HG03045 (cell line): ENCODE results near the gene MYH14.

Experiments used
- ATAC-seq: cut with Tn5 transposase; IDR thresholded peaks from one replicate; pipeline ENCODE4 v1.9.1; 2021; ENCODE audit warnings: mild to moderate bottlenecking, moderate library complexity; ENCODE audit not compliant: unreplicated experiment

Gene MYH14

DNA sequence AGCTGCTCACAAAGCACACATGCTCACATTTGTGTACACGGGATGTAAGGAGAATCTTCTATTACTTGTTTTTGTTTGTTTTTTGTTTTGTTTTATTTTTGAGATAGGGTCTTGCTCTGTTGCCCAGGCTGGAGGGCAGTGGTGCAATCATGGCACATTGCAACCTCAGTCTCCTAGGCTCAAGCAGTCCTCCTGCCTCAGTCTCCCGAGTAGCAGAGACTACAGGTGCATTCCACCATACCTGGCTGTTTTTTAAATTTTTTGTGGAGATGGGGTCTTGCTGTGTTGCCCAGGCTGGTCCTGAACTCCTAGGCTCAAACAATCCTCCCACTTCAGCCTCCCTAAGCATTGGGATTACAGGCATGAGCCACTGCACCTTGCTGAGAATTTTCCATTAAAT lies 83.9 kb downstream of the MYH14 start:
- ATAC-seq: no peak

DNA sequence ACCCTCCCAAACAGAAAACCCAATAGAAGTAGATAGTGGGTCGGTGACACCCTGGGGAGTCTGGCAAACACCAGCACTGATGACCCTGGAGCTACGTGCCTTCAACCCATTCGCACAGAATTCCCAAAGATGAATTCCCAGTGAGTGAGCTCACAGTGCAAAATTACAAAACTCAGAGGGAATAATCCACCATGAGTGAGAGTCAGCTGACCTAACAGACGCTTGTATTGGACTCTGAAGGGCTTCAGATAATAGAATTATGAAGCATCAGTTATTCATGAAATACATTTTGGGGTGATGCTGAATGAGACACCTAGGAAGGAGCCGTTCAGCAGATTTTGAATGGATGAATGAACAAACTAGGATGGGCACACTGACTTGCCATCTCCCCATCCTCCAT lies 85.5 kb downstream of the MYH14 start:
- ATAC-seq: no peak

GRCh38 chr19:50290011-50290410 lies 86.6 kb downstream of the MYH14 start:
- ATAC-seq: no peak

DNA sequence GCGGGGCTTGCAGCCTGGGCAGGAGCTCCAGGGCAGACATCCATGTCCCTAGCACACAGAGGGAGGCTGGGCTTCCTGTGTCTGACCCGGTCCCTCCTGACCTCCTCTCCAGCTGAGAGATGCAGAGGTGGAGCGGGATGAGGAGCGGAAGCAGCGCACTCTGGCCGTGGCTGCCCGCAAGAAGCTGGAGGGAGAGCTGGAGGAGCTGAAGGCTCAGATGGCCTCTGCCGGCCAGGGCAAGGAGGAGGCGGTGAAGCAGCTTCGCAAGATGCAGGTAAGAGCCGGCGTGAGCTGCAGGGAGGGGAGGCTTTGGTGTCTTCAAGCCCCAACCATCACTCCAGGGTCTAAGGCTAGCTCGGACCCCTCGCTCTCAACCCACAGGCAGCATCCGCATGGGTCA lies 87.4 kb downstream of the MYH14 start:
- no peak for ATAC-seq

DNA sequence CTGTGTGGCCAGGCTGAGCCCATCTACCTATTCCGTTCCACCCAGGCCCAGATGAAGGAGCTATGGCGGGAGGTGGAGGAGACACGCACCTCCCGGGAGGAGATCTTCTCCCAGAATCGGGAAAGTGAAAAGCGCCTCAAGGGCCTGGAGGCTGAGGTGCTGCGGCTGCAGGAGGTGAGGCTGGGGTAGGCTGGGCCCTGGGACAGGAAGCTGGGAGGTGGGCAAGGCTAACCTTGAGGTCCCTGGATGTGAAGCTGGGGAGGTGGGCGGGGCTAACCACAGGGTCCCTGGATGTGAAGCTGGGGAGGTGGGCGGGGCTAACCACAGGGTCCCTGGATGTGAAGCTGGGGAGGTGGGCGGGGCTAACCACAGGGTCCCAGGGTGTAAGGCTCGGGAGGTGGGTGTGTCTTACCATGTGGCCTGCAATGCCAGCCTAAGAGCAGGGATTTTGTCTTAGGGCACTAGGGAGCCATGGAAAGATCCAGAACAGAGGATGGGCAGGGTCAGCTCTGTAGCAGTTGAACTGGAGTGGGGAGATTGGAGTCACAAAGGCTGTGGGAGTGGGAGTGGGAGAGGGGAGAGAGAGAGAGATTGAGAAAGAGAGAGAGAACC lies 88.9 kb downstream of the MYH14 start:
- ATAC-seq: no peak

DNA sequence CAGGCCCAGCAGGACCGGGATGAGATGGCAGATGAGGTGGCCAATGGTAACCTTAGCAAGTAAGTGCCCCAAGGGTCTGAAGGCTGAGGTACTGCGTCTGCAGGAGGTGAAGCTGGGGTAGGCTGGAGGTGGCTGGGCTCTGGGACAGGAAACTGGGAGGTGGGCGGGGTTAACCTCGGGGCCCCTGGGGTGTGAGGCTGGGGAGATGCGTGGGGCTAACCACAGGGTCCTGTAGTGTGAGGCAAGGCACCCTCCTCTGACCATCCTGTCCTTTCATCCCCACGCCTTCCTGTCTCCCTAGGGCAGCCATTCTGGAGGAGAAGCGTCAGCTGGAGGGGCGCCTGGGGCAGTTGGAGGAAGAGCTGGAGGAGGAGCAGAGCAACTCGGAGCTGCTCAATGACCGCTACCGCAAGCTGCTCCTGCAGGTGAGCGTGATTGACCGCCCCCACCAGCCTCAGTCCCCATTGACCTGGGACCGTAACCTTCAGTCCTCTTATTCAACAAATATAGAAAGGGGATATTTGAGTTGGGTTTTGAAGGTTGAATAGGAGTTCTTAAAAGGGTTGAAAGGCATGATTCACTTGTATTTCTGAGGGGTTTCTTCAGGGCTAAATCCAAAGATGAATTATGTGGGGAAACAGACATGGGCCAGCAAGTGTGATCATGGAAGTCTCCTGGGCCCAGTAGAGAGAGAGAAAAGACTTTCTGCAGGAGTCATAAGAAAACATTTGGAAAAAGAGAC lies 90.0 kb downstream of the MYH14 start:
- no peak for ATAC-seq

DNA sequence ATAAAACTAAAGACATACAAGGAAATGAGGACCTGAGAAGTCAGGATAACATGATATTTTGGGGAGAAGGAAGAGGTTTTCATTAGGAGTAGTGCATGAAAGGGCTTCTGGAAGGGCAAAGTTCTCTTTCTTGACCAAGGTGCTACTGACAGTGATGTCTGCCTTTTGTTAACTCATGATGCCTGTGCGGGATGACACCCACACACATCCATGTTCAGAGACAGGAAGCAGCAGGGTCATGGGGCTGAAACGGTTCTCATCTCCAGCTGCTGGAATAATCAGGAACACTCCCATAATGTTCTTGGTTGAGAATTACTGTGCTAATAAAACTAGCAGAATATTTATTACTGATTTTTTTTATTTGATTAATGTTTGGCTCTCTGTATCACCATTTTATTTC lies 96.6 kb downstream of the MYH14 start:
- ATAC-seq: no peak

GRCh38 chr19:50300814-50301606 lies 97.6 kb downstream of the MYH14 start:
- no peak for ATAC-seq

- ATAC-seq: no peak
These were observed 98.2 kb downstream of the MYH14 start for GRCh38 chr19:50301607-50301971.

GRCh38 chr19:50303558-50303957 lies 100.1 kb downstream of the MYH14 start:
- no peak for ATAC-seq

- ATAC-seq: no peak
These were observed 105.6 kb downstream of the MYH14 start for GRCh38 chr19:50308991-50309390.

GRCh38 chr19:50309396-50310125 lies 106.1 kb downstream of the MYH14 start:
- ATAC-seq: no peak

- ATAC-seq: no peak
These were observed 107.5 kb downstream of the MYH14 start for GRCh38 chr19:50310759-50311465.

GRCh38 chr19:50311723-50312635 lies 108.6 kb downstream of the MYH14 start:
- no peak for ATAC-seq

DNA sequence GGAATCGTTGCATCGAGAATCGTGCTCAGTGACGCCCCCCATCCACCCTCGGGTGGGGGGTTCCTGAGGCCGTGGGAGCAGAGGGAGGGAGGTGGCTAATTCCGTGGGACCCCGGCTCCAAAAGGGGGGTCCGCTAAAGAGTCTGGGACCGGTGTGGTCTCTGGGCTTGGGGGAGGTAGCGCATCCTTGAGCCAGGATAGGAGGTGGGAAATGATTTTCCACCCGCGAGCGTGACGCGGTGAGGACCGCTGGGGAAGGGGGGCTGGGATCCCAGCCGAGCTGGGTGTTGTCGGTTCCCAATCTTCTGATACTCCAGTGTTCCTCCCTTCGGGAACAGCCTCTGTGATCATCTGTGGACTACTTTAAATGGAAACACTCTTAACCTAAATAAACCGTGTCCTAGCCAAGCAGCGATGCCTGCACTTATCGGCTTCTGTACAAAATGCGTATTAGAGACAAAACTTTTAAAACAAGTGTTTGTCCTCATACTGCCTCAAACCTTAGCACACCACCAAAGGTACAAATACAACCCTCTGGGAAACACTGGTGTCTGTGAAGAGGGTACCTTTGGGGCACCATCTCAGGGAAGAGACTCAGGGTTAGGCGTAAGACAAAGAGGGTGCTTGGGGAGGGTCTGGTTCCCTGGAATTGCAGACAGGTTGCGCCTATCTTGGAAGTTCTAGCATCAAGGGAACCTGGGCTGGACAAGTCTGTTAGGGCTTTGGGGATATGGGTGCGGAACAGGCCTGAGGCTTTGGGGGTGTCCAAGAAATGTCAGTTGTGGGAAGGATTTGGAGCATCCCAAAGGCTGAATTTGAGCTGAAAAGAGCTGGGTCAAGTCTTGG lies 109.8 kb downstream of the MYH14 start:
- no peak for ATAC-seq

- no peak for ATAC-seq
These were observed 110.6 kb downstream of the MYH14 start for GRCh38 chr19:50313812-50314536.

- no peak for ATAC-seq
These were observed 111.6 kb downstream of the MYH14 start for GRCh38 chr19:50314724-50315708.
